GM23338 (cell line): Measurements from ENCODE around the gene CNOT4. TPM values are rescaled to one million over a fixed set of nuclear protein-coding genes. Genes with fewer than 3 reads are reported as not detected.

ENCODE experiments used
- ATAC-seq: fragments of 200-7000 bp; cut with Tn5 transposase; 3 replicates; pipeline ENCODE4 v1.9.1; 2020
- DNase-seq: peaks from one replicate; pipeline ENCODE4 v3.0.0-alpha.2; 2015; ENCODE audit warnings: low spot score
- H2AFZ ChIP-seq: fragments of 200-600 bp; sonication (generic); 2 replicates; pipeline ENCODE4 v1.8.0; 2016; ENCODE audit warnings: antibody characterized with exemption, mild to moderate bottlenecking, moderate library complexity
- H3F3A ChIP-seq: fragments of 200-600 bp; sonication (generic); replicated peaks from 2 replicates; pipeline ENCODE4 v1.8.0; 2017; ENCODE audit warnings: antibody characterized with exemption, mixed run types, low read depth
- H3K27ac ChIP-seq: fragments of 200-600 bp; sonication (generic); 2 replicates; pipeline ENCODE4 v1.6.1; 2016; ENCODE audit warnings: low read depth
- H3K27me3 ChIP-seq: fragments of 200-600 bp; sonication (generic); 2 replicates; pipeline ENCODE4 v1.8.0; 2016; ENCODE audit warnings: mild to moderate bottlenecking, mixed run types, moderate library complexity; ENCODE audit not compliant: insufficient read depth
- H3K36me3 ChIP-seq: fragments of 200-600 bp; sonication (generic); 2 replicates; pipeline ENCODE4 v1.8.0; 2016; ENCODE audit warnings: mild to moderate bottlenecking; ENCODE audit not compliant: insufficient read depth
- H3K4me1 ChIP-seq: fragments of 200-600 bp; sonication (generic); 2 replicates; pipeline ENCODE4 v1.8.0; 2016; ENCODE audit warnings: mild to moderate bottlenecking, moderate library complexity; ENCODE audit not compliant: insufficient read depth
- H3K4me2 ChIP-seq: fragments of 200-600 bp; sonication (generic); 2 replicates; pipeline ENCODE4 v1.7.1; 2017; ENCODE audit warnings: mixed run types
- H3K4me3 ChIP-seq: fragments of 200-600 bp; sonication (generic); 2 replicates; pipeline ENCODE4 v1.6.1; 2016; ENCODE audit warnings: mixed run types
- H3K79me2 ChIP-seq: fragments of 200-600 bp; sonication (generic); replicated peaks from 2 replicates; pipeline ENCODE4 v1.8.0; 2017; ENCODE audit warnings: mild to moderate bottlenecking; ENCODE audit not compliant: insufficient read depth
- H3K9me2 ChIP-seq: fragments of 200-600 bp; sonication (generic); 2 replicates; pipeline ENCODE4 v1.8.0; 2017; ENCODE audit not compliant: insufficient read depth
- H4K20me1 ChIP-seq: fragments of 200-600 bp; sonication (generic); replicated peaks from 2 replicates; pipeline ENCODE4 v1.8.0; 2017; ENCODE audit warnings: mild to moderate bottlenecking; ENCODE audit not compliant: insufficient read depth
- H3K27ac Mint-ChIP-seq: 2 replicates; pipeline ENCODE4 v1.8.0; 2020; ENCODE audit warnings: inconsistent platforms, mild to moderate bottlenecking, moderate library complexity, mixed read lengths
- H3K27me3 Mint-ChIP-seq: 3 replicates; pipeline ENCODE4 v1.8.0; 2022; ENCODE audit warnings: low read depth, mild to moderate bottlenecking, moderate library complexity, mixed read lengths, inconsistent platforms; ENCODE audit not compliant: insufficient read depth, poor library complexity
- H3K36me3 Mint-ChIP-seq: 3 replicates; pipeline ENCODE4 v1.8.0; 2021; ENCODE audit warnings: low read depth, mild to moderate bottlenecking, inconsistent platforms, moderate library complexity, mixed read lengths
- H3K4me1 Mint-ChIP-seq: 3 replicates; pipeline ENCODE4 v1.8.0; 2020; ENCODE audit warnings: mild to moderate bottlenecking, inconsistent platforms, mixed read lengths
- H3K4me3 Mint-ChIP-seq: 3 replicates; pipeline ENCODE4 v1.8.0; 2021; ENCODE audit warnings: moderate library complexity, mild to moderate bottlenecking, inconsistent platforms, mixed read lengths
- H3K9me3 Mint-ChIP-seq: 3 replicates; pipeline ENCODE4 v1.8.0; 2020; ENCODE audit warnings: moderate library complexity, mild to moderate bottlenecking, inconsistent platforms, mixed read lengths
- EZH2 ChIP-seq: fragments of 200-600 bp; sonication (generic); IDR thresholded peaks from one replicate; pipeline ENCODE4 v1.8.0; 2017; ENCODE audit warnings: antibody characterized with exemption, mild to moderate bottlenecking, low read depth; ENCODE audit not compliant: unreplicated experiment
- EZH2phosphoT487 ChIP-seq: fragments of 200-600 bp; sonication (generic); IDR thresholded peaks from one replicate; pipeline ENCODE4 v1.8.1; 2018; ENCODE audit warnings: antibody characterized with exemption; ENCODE audit not compliant: unreplicated experiment
- JUNB ChIP-seq: IDR thresholded peaks from one replicate; pipeline ENCODE4 v1.6.1; 2016; ENCODE audit warnings: antibody characterized with exemption; ENCODE audit not compliant: unreplicated experiment
- REST ChIP-seq: IDR thresholded peaks from one replicate; pipeline ENCODE4 v1.6.1; 2018; ENCODE audit warnings: antibody characterized with exemption; ENCODE audit not compliant: unreplicated experiment
- ZNF114 ChIP-seq: fragments of 250-450 bp; sonication (Bioruptor Pico); IDR thresholded peaks from 2 replicates; pipeline ENCODE4 v1.5.0; 2020; ENCODE audit warnings: mild to moderate bottlenecking, moderate library complexity
- ZNF331 ChIP-seq: fragments of 250-450 bp; sonication (Bioruptor Pico); IDR thresholded peaks from 2 replicates; pipeline ENCODE4 v1.5.0; 2020; ENCODE audit warnings: low read depth, mild to moderate bottlenecking, moderate library complexity
- ZNF462 ChIP-seq: fragments of 250-450 bp; sonication (Bioruptor Pico); IDR thresholded peaks from 2 replicates; pipeline ENCODE4 v1.5.0; 2020; ENCODE audit warnings: mild to moderate bottlenecking, moderate library complexity
- polyA plus RNA-seq: library from polyadenylated mRNA; unstranded; fragments of >200 nt; fragmentation: Nextera tagmentation; extraction: Ambion mirVana; gene quantifications from 2 replicates; pipeline ENCODE4 v1.2.1, GENCODE V29; 2016
- total RNA-seq: library from RNA; depleted of rRNA; stranded (reverse); fragments of >200 nt; shearing (Covaris generic); gene quantifications from 2 replicates; pipeline ENCODE4 v1.2.3, GENCODE V29; 2014
- TF ChIP-seq, protein P1 (sequence below), 2 experiments: fragments of 200-600 bp in 1 of 2; sonication (generic) in 1 of 2; conservative IDR thresholded peaks; 2 replicates each; pipeline versions ENCODE4 v1.5.1 to v1.6.1; 2016 to 2017; ENCODE audit warnings: antibody characterized with exemption in 2 of 2, low read depth in 2 of 2, mild to moderate bottlenecking in 2 of 2, moderate library complexity in 1 of 2
- TF ChIP-seq, protein P2 (sequence below): IDR thresholded peaks from 2 replicates; pipeline ENCODE4 v1.6.1; 2016; ENCODE audit warnings: antibody characterized with exemption

Gene CNOT4
- total and polyA plus RNA-seq, 2 experiments from 2014 or later, result 18.9 to 26.2 TPM

- no peaks in the 10 kb centered on the region for H3K27me3 ChIP-seq
- no peaks in the 10 kb centered on the region for H3K9me2 ChIP-seq
- no peak overlapping the region for H3K4me3 ChIP-seq
- H3K4me2 ChIP-seq, result no peak overlapping the region
- H3K27ac ChIP-seq, result no peak overlapping the region
- peaks cover 5% of the 10 kb centered on the region; the same call in 1 of the 2 replicates for H3K4me1 ChIP-seq
- Mint-ChIP-seq H3K27me3 (no peaks in the 10 kb centered on the region), H3K36me3 (no peaks in the 10 kb centered on the region), H3K4me3 (no peak overlapping the region), H3K27ac (no peak overlapping the region), H3K4me1 (peaks cover 3% of the 10 kb centered on the region; the same call in 2 of the 3 replicates), H3K9me3 (no peaks in the 10 kb centered on the region)
- DNase-seq (no peak), ATAC-seq (no peak)
- TF ChIP-seq EZH2, result no peak
- H4K20me1 ChIP-seq, result peaks cover 13% of the 10 kb centered on the region; the same call in 1 of the 2 replicates
- no peaks in the 10 kb centered on the region for H3F3A ChIP-seq
- H3K36me3 ChIP-seq, result no peaks in the 10 kb centered on the region
- peaks cover 90% of the 10 kb centered on the region for H3K79me2 ChIP-seq
- H2AFZ ChIP-seq, result no peak overlapping the region
Observed at GRCh38 chr7:135454060-135454459, 55.8 kb downstream of the CNOT4 start.

DNA sequence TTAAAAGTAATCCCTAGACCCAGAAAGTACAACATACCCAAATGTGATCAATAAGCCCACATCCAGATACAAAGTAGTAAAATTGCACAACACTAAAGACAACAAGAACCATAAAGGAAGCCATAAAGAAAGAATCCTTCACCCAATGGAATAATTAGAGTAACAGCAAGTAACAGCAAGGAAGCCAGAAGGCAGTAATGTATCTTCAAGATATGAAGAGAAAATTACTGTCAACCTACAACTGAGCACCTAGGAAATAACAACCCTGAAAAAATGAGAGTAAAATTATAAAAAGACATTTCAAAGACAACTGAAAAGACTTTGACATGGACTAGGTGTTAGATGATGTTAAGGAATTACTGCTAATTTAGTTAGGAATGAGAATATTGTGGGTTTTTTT, 60.5 kb downstream of the CNOT4 start:
- no peak for DNase-seq
- H2AFZ ChIP-seq, result no peak overlapping the region
- H3K4me3 ChIP-seq, result no peak overlapping the region
- no peaks in the 10 kb centered on the region; the same call in 1 of the 2 replicates for H3K4me1 ChIP-seq
- H3F3A ChIP-seq, result no peaks in the 10 kb centered on the region
- no peak overlapping the region for H3K4me3 Mint-ChIP-seq
- no peaks in the 10 kb centered on the region for H3K36me3 Mint-ChIP-seq
- 0 out of 2 replicates have a peak overlapping the region, but pooled peaks have one; percentile 2 for H3K27ac Mint-ChIP-seq
- no peaks in the 10 kb centered on the region for H3K27me3 ChIP-seq
- H3K27ac ChIP-seq, result no peak overlapping the region
- H3K4me1 Mint-ChIP-seq, result no peaks in the 10 kb centered on the region; the same call in 2 of the 3 replicates
- no peaks in the 10 kb centered on the region for H3K9me2 ChIP-seq
- ATAC-seq, result no peak
- no peaks in the 10 kb centered on the region for H3K36me3 ChIP-seq
- no peaks in the 10 kb centered on the region for H3K9me3 Mint-ChIP-seq
- peaks cover 73% of the 10 kb centered on the region for H3K79me2 ChIP-seq
- H3K4me2 ChIP-seq, result no peak overlapping the region
- no peaks in the 10 kb centered on the region for H3K27me3 Mint-ChIP-seq
- peaks cover 10% of the 10 kb centered on the region; the same call in 1 of the 2 replicates for H4K20me1 ChIP-seq
- no peak for TF ChIP-seq JUNB
- no peak for TF ChIP-seq EZH2phosphoT487
- no peak for TF ChIP-seq EZH2
- TF ChIP-seq REST, result no peak
- TF ChIP-seq, protein P1, sequence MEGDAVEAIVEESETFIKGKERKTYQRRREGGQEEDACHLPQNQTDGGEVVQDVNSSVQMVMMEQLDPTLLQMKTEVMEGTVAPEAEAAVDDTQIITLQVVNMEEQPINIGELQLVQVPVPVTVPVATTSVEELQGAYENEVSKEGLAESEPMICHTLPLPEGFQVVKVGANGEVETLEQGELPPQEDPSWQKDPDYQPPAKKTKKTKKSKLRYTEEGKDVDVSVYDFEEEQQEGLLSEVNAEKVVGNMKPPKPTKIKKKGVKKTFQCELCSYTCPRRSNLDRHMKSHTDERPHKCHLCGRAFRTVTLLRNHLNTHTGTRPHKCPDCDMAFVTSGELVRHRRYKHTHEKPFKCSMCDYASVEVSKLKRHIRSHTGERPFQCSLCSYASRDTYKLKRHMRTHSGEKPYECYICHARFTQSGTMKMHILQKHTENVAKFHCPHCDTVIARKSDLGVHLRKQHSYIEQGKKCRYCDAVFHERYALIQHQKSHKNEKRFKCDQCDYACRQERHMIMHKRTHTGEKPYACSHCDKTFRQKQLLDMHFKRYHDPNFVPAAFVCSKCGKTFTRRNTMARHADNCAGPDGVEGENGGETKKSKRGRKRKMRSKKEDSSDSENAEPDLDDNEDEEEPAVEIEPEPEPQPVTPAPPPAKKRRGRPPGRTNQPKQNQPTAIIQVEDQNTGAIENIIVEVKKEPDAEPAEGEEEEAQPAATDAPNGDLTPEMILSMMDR (conservative IDR thresholded peaks at IDR 0.05; ENCODE audit: low read depth in 2 of 2), result no peak
- TF ChIP-seq ZNF331, result no peak
- no peak for TF ChIP-seq ZNF462 (CRISPR knock-in tag)
- TF ChIP-seq, protein P2, sequence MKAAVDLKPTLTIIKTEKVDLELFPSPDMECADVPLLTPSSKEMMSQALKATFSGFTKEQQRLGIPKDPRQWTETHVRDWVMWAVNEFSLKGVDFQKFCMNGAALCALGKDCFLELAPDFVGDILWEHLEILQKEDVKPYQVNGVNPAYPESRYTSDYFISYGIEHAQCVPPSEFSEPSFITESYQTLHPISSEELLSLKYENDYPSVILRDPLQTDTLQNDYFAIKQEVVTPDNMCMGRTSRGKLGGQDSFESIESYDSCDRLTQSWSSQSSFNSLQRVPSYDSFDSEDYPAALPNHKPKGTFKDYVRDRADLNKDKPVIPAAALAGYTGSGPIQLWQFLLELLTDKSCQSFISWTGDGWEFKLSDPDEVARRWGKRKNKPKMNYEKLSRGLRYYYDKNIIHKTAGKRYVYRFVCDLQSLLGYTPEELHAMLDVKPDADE, result no peak
- no peak for TF ChIP-seq ZNF114 (CRISPR knock-in tag)
